T-helper 1 cell (primary cell): ENCODE results near the gene TNC.
A peak's percentile ranks its signal among the peaks of the same experiment; 100 is the strongest.

Source experiments
- DNase-seq, 5 donors: peaks; one replicate each; pipeline ENCODE4 v3.0.0-alpha.2; 2012 to 2020

The TNC gene

DNA sequence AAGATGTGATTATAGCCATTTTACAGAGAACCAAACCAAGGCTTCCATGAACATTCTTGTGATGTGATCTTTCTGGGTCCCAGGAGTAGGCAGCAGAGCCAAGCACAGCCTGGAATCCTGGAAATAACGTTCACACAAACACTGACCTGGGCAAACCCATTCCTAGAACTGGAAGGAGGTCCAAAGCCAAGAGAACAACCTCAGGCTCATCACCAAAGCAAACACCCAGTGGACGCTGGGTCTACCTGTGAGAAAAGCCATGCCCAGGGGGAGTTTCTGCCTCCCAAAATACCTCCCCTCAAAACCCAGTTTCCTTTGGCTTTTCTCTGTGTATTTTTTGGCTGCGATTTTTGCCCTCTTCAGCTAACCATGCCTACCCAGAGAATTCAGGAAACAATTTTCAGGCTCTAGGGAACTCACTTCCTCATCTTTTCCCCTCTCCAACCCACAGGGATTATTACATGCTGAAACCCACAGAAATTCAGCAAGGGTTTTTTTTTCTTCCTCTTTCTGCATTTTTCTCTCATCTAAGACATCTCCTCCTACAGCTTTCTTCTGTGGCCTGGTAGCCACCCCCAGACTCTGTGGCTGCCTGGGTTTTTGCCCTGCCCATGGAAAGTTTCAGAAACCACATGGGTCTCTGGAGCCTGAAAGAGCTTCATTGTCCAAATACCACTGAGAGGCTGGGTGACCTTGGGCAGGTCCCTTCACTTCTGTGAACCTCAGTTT, 75.0 kb downstream of the TNC start:
- DNase-seq = no peak

- DNase-seq = no peak
These were observed 78.3 kb downstream of the TNC start for GRCh38 chr9:115039516-115040120.

DNA sequence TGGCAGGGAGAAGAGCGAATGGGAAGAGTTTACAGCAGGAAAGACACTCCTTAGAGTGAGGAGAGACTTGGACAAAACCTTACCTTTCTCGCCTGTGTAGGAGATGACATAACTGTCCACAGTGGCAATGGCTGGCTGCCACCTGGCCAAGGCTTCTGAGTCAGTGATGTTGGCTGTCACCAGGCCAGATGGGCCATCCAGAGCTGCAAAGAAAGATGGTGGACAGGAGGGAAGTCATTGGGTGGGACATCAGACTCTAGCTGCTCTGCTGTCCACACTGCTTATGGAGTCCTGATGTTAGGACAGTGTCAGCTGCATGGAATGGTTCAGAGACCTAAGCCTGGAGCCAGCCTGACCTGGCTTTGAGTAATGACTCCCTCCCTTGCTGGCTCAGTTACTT, 79.8 kb downstream of the TNC start:
- no peak for DNase-seq

DNA sequence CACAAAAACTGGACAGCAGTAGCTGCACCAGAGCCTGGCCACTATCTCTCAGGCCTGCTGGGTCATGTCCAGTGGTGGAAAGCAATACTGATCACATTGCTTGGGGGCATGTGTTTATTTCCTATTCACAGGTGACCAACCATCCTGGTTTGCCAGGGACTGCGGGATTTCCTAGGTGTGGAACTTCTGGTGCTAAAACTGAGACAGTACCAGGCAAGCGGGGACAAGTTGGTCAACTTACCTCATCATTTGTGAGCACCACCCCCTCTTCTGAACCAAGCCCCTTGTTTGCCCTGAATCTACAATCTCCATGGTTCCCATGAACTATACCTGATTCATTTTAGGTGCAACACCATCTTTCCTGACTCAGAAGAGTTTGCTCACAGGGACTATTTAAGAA, 81.3 kb downstream of the TNC start:
- no peak for DNase-seq

GRCh38 chr9:115035841-115036612, 81.9 kb downstream of the TNC start:
- peak in 1 of 5 donors; percentile 80 for DNase-seq

GRCh38 chr9:115034801-115035200, 83.2 kb downstream of the TNC start:
- no peak for DNase-seq

DNA sequence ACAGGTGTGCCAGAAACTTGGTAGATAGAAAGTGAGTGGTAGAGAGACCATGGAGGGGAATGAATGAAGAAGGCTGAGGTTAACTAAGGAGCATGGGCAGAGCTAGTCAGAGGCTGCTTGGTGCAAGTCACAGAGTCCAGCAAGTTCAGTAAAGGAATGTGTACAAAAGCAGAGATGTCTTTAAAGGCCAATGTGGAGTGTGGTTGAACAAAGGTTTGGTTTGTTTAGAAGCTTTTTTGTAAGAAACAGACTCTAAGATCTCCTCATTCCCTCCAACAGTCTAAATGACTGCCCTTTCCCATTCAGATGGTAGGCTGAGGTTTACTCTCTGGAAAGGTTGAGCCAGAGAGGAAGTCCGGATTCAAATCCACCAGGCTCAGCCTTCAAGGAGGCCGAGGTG, 84.2 kb downstream of the TNC start:
- no peak for DNase-seq

DNA sequence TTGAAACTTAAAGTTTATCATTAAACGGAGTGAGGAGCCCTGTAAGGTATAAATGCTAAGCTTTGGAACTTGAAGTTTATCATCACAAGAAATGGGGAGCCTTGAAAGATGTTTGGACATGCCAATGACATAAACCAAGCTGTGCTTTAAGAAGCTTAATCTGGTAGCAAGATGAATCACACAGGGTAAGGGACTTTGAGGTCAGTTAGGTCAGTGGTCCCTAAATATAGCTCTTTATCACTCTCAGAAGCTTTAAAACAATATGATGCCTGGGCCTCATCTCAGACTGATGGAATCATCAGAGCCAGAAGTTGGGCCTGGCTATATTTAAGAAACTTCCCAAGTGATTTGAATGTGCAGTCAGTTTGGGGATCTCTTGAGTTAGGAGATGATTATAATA, 85.7 kb downstream of the TNC start:
- DNase-seq = no peak

- no peak for DNase-seq
These were observed 88.0 kb downstream of the TNC start for GRCh38 chr9:115030006-115030405.

DNA sequence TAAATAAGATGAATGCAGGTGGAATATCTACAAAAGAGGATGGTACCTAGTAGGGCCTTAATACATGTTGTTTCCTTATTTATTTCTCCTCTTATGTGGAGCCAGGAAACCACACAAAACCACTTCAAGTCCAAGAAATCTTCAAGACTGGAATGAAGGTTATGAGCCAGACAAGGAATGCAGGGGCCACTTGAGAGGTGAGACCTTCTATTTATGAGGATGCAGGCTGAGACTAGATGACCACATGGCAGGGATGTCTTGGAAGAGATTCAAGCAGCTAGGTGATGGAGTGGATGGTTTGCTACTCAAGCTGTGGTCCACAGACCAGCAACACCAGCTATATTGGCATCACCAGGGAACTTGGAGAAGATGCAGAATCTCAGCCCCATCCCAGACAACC, 92.2 kb downstream of the TNC start:
- DNase-seq = no peak

DNA sequence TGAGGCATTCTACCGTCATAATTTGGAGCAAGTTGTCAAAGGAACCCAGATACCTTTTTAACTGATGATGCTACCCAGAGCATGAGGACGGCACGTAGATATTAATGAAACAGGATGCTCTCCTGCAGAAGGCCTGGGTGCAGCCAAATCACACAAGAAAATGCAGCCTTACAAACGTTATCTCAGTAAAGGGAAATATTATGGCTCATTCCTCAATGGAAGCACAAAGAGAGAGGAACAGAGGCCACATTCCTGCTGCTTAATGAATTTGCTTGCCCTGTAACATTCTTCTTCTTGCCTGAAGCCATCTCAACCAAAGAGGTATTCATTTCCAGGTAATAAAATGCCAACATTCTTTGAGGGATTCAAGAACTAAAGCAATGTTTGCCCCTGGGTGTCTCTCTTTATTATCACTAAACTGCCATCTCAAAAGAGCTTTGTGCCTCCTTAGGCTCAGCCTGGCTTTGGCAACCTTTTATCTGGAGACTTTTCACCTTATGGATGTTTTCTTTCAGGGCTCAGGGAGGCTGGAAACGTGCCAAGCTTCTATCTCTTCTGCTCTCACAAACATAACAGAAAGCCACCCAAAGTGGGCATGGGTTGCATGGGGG, 92.9 kb downstream of the TNC start:
- no peak for DNase-seq

DNA sequence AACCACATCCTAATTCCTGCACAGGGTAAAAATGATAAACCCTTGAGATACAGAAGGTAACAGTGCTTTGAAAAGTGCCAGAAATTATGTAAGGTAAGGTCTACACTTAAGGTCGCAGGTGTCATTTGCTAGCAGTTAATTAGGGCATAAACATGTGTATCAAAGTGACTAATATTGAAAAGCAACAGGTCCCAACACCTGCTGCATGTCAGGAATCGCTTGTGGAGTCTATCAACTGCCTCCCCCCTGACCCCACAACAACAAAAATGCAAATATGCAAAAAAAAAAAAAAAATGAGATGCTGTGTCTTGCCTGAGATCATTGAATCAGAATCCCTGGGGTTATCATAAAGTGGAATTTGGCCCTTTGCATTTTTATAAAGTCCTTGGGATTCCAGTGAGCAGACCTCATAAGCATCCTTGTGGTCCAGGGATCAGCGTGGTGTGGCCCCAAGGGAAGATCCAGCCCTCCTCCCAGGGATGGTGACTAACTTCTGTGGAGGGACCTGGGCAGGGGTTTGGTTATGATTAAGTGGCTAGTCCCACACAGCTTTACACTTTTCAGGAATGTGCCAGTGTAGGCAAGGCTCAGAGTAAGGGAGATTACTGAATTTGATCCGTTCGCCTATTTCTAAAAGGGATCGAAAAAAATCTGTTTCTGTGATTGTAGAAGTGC, 95.1 kb downstream of the TNC start:
- no peak for DNase-seq

DNA sequence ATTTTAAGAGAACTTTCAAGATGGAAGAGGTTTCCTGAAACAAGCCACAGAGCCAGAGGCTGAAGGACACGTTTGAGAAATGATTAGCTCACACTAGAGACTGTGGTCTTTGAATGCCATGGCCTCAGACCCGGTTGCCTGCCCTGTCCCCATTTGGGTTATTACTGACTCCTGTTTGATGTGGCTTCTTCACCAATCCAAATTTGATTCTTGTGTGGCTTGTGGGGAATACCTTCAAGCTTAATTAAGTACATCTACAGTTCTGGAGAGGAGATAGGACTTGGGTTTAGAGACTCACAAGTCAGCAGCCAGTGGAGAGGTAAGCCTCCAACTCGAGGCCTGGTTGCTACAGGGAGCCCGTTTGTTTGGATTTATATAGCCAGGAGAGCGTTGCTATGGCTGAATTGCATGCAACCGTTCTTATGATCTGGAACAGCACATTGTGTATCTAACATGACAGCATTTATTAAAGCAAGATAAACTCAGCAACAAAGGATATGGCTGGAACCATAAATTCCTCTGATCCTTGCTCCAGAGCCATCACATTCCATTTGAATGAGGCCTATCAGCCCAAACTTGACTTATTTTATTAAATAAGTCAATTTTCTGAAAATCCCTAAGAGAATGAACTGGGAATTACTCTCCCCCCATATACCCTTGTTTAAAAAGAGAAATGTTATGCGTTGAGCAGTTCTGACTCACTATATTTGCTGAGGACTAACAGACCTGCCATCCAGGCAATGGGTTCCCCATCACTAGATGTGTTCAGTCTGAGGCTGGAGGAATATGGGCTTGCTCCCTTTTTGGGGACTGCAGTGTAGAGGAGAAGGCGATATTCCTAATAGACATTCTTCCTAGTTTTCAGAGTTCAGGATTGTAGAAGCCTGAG, 99.2 kb downstream of the TNC start:
- DNase-seq = no peak

DNA sequence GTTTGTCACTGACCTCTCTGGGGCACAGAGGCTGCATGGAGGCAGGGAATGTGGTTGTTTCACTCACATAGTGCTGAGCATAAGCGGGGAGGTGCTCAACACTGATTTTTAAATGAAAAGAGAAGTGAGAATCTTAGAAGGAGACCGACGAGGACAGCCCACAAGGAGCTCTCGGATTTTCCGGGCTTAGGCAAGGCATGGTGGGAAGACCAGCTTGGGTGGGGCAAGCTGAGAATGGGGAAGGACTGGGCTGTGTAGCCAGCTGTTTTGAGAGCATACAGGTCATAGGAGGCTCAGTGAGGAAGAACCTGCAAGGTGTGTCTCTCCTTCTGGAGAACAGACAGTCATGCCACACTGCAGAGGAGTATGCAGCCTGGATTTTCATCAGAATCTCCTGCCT, 101.6 kb downstream of the TNC start:
- no peak for DNase-seq

GRCh38 chr9:115015018-115015635, 102.8 kb downstream of the TNC start:
- DNase-seq = no peak

GRCh38 chr9:115014438-115014837, 103.5 kb downstream of the TNC start:
- no peak for DNase-seq

GRCh38 chr9:115013998-115014397, 104.0 kb downstream of the TNC start:
- DNase-seq = peak; percentile 49 to 81 (median 67)

DNA sequence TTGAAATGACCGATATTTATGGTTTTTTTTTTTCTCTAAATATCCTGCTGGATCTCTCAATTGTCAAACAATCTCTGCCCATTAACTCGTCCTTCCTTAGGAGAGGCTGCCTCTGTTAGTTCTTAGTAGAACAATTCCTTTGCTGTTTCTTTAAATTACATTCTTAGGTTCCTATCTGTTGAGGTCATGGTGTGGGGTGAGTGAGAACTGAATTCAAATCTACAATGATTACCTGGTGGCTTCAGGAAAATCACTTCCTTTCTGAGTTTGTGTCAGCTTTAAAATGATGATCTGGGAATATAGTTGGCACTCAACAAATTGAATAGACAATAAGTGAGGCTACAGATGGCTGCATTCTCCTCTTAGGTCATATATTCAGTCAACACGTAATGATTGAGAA, 105.5 kb downstream of the TNC start:
- no peak for DNase-seq

DNA sequence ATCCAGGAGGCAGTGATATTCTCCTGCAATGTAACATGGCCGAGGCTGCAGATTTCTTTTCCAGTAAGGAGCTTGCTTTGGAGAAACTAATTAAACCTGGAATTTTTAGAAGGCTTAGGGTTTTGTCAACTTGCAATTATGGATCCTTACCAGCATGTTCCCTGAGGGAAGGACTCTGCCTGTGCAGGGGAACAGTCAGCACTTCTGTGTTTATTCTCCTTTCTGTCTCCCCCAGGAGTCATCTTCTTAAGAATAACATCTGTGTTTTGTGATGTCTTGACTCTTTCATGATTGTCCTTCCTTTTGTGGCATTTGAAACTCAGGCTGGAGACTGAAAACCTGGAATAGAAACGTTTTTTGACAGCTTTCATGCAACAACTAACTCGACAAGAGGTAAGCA, 107.1 kb downstream of the TNC start:
- no peak for DNase-seq

GRCh38 chr9:115008536-115009270, 109.3 kb downstream of the TNC start:
- DNase-seq = peak in 1 of 5 donors; percentile 18

GRCh38 chr9:115006660-115007059, 111.3 kb downstream of the TNC start:
- peak in 1 of 5 donors; percentile 75 for DNase-seq
